HG03521 (cell line): ENCODE measurements around the gene TLE1.

Source experiments
- ATAC-seq: cut with Tn5 transposase; IDR thresholded peaks from one replicate; pipeline ENCODE4 v1.9.1; 2021; ENCODE audit warnings: mild to moderate bottlenecking, moderate library complexity; ENCODE audit not compliant: unreplicated experiment

TLE1 gene

DNA sequence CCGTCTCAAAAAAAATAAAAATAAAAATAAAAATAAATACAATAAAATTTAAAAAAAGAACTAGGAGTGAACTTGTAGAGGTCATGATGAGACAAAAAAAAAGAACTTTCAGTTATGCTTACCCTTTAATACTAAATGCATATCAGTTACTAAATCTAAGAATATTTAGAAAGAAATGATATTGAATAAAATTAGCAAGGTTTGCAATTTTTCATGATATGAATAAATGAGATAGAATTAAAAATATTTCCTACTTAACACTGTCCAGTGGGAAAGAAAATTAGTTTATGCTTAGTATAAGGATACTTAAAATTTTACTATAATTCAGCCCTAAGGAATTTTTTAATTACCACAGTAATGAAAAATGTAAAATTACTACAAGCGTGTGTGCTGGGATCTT is 132.4 kb downstream of the TLE1 start:
- no peak for ATAC-seq

GRCh38 chr9:81552581-81552991 is 136.8 kb downstream of the TLE1 start:
- ATAC-seq, result no peak

DNA sequence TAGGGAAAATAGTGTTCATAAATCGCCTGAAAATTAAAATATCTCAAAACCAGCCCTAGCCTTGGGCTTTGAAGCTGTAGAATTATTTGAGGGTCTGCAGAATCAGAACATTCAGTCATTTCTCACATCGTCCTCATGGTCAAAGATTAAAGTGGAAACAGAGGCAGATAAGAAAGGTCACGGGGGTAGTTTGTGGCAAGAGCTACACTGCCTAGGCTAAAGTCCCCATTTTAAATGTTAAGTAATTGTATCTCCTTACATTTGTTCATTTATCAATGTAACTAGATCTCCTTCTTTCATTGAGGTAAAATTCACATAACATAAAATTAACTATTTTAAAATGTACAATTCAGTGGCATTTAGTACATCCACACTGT is 139.2 kb downstream of the TLE1 start:
- no peak for ATAC-seq

DNA sequence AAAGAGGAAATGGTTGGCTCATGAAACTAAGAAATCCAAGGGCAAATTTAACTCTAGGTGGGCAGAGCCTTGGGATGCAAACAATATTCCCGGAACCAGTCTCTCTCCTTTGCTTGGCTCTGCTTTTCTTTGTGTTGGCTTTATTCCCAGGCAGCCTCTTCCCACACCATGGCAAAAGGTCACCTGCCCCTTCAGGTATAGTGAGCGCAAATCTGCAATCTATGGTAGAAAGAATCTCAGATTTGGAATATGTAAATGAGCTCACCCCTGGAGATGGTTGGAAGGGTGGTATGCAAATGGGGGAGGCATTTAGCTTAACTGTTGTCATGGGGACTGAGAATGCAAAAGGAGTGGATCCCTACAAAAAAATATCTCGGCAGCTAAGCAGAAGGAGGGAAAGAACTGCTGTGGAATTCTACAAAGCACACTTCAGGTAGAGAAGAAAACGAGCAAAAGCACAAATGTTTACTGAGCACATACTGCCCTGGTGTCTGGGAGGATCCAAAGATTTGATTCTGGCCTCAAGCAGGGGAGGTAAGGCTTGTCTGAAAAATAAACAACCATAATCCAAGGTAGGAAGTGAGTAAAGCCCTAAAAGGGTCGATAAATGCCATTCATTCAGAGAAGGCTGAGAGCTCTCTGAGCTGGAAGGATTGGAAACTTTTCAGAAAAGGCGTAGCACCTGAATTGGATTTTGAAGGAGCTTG is 139.7 kb downstream of the TLE1 start:
- ATAC-seq, result no peak

- ATAC-seq, result no peak
Observed at GRCh38 chr9:81548911-81549310, 140.4 kb downstream of the TLE1 start.

DNA sequence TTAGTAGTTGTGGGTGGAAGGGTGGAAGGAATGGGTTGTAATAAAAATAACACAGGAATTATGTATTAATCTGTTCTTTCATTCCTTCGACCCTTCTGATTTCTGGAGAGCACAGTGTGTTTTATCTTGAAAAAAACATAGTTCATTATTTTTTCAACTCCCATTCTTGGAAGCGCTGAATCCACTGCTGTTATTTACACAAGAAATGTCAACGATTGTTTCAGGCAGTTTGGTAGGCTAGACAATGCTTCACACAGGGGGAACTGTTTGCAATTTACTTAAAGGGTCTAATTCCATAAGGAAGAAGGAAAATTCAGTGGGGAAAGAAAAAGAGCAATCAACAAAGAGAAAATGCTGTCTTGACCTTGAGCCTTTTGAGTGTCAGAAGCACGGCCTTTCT is 142.9 kb downstream of the TLE1 start:
- ATAC-seq, result no peak

DNA sequence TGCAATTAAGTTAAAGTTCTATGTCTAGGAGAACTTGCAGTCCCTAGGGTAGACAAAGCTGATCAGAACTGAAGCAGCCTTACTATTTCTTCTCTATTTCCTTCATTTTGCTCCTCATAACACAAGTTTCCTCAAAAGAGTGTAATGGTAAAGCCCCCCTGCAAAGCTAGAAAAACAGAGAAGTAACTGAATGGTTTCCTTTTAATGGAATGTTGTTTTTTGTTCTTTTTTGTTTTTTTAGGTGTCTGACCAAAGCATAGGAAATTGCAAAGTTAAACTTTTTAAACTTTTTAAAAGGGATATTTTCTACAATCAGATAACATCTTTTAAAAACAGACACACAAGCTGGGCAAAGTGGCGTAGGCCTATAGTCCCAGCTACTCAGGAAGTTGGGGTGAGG is 145.7 kb downstream of the TLE1 start:
- no peak for ATAC-seq

- no peak for ATAC-seq
Observed at GRCh38 chr9:81542118-81542889, 147.0 kb downstream of the TLE1 start.

- ATAC-seq, result no peak
Observed at GRCh38 chr9:81540142-81540710, 149.1 kb downstream of the TLE1 start.

DNA sequence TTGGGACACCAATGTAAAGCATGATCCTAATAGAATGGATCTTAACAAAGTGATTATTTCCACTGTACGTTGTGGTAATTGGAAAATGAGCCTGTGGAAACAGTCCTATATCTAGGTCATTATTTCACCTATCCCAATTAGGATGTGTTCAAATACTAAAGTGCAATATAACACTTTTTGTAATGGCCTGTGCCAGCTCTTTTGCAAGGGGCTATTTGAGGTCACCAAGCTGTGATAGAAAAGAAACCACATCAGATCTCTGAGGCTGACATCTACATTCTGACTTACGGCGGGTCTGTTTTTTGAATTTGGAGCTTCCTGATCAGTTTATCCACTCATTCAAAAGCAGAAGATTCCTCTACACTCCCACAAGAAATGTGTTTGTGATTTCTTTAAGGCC is 150.0 kb downstream of the TLE1 start:
- no peak for ATAC-seq

GRCh38 chr9:81538890-81539289 is 150.5 kb downstream of the TLE1 start:
- no peak for ATAC-seq

DNA sequence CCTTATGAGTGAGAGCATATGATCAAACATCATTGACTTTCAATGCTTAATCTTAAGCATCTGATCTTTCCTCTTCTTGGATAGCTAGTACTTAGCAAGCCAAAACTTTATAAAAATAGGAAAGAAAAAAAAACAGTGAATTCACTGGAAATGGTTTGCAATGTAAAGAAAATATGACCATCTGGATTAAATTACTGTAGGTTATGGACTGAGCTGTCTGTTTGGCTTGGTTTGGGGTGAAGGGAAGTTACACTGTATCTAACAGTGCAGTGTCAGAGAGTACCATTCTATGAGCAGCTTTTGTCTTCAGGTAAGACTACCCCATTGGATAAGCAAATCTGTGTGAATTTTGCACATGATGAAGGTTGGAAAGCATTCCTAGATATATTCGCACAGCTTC is 151.4 kb downstream of the TLE1 start:
- ATAC-seq, result no peak

- ATAC-seq, result no peak
Observed at GRCh38 chr9:81536242-81537025, 152.9 kb downstream of the TLE1 start.

DNA sequence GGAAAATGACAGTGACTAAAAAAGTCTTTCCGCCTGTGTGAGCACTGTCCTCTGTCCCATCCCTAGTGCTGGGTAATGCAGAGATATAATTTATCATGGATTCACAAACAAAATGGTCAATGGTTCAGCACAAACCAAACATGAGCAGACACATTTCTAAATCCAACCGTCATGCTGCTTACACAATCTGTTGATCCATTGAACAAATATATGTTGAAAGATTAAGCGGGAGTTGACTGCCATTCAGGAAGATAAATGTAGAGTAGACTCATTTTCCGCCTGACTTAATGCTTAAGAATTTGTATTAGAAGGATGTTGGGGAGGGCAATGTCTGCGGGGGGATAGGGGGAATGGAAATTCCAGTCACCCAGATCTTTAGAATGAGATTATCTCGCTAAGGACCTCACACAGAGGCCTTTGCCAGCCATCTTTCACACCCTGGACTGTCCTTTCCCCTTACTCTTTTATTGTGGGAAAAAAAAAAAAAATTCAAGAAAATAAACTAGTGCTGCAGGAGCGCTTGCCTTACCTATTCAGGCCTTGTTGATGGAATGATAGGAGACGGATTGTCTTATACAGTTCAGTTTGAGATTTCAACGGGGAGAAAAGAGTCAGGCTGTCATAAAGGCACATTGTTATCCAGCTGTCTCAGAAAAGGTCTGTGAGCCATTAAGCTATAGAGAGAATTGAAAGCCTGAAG is 153.7 kb downstream of the TLE1 start:
- ATAC-seq, result no peak

- ATAC-seq, result no peak
Observed at GRCh38 chr9:81534138-81534875, 155.0 kb downstream of the TLE1 start.
